ENCODE results near the gene SRRD.

The SRRD gene

DNA sequence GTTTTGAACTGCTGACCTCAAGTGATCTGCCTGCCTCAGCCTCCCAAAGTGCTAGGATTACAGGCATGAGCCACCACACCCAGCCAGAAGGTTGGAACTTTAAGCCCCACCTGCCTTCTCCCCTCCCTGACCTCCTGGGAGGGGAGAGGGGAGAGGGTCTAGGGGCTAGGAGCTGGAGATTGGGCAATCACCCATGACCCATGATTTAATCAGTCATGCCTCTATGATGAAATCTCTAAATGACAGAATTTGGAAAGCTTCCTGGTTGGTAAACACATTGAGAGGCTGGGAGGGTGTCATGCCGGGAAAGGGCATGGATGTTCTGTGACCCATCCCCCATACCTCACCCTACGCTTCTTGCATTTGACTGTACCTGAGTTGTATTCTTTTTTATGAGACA lies 45.7 kb downstream of the SRRD start:
- TF ChIP-seq CTCF (IDR thresholded peaks at IDR 0.05; ENCODE audit: borderline replicate concordance, insufficient read depth, low read depth, low read length): no peak
- H3K4me3 ChIP-seq (ENCODE audit: low read depth, low read length): no peak overlapping the region

GRCh38 chr22:26534171-26534855 lies 50.6 kb downstream of the SRRD start:
- H3K4me3 ChIP-seq (ENCODE audit: low read depth, low read length): no peak overlapping the region
- no peak for TF ChIP-seq CTCF (IDR thresholded peaks at IDR 0.05; ENCODE audit: borderline replicate concordance, insufficient read depth, low read depth, low read length)

DNA sequence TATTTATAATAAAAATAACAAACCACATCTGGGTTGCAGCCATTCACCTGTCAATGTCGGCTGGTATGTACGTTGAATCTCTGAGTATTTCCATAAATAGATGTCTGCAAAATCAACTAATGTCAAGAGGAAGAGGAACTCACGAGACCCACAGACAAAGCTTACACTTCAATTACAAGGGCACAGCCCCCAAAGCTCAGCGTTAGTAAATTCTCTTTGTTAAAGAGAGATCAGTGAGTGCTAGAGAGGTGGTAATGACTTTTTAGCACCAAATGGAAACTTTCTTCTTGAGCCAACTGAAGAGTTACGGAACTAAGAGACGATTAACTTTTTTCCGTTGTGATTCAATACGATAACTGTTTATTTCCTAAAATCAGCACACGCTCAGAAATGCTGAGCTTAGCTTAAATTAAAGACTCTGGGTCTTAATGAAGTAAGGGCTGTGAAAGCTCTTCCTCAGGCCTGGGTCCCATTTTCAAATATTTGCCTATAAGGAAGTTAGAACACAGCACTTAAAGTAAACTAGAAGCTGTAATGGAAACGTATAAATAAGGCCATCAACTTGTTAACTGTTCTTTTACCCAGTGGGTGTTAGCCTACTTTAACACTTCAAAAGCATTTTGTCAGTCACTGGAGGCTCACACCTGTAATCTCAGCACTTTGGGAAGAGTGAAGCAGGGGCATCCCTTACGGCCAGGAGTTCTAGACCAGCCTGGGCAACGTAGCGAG lies 51.4 kb downstream of the SRRD start:
- H3K4me3 ChIP-seq (ENCODE audit: low read depth, low read length): no peak overlapping the region
- no peak for TF ChIP-seq CTCF (IDR thresholded peaks at IDR 0.05; ENCODE audit: borderline replicate concordance, insufficient read depth, low read depth, low read length)

- H3K4me3 ChIP-seq (ENCODE audit: low read depth, low read length): no peak overlapping the region
- no peak for TF ChIP-seq CTCF (IDR thresholded peaks at IDR 0.05; ENCODE audit: borderline replicate concordance, insufficient read depth, low read depth, low read length)
Measured at GRCh38 chr22:26535603-26535908, 51.9 kb downstream of the SRRD start.

- no peak overlapping the region for H3K4me3 ChIP-seq (ENCODE audit: low read depth, low read length)
- no peak for TF ChIP-seq CTCF (IDR thresholded peaks at IDR 0.05; ENCODE audit: borderline replicate concordance, insufficient read depth, low read depth, low read length)
Measured at GRCh38 chr22:26536056-26536761, 52.5 kb downstream of the SRRD start.

DNA sequence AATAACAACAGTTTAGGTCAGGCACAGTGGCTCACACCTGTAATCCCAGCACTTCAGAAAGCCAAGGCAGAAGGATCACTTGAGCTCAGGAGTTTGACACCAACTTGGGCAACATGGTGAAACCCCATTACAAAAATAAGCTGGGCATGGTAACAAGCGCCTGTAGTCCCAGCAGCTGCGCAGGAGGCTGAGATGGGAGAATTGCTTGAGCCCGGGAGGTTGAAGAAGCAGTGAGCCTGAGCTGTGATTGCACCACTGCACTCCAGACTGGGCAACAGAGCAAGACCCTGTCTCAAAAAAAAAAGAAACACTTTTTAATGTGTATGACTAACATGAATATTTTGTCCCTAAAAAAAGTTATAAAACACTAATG lies 53.1 kb downstream of the SRRD start:
- no peak for TF ChIP-seq CTCF (IDR thresholded peaks at IDR 0.05; ENCODE audit: borderline replicate concordance, insufficient read depth, low read depth, low read length)
- no peak overlapping the region for H3K4me3 ChIP-seq (ENCODE audit: low read depth, low read length)
